Fibroblast of lung (primary cell): ENCODE measurements around the gene CCDC54.

ENCODE experiments used
- CTCF ChIP-seq, 2 donors: IDR thresholded peaks in 1 of 2; conservative IDR thresholded peaks in 1 of 2; 1 replicate in 1 of 2; 2 replicates in 1 of 2; pipeline ENCODE4 v1.5.1; 2011 to 2012; ENCODE audit warnings: low read length in 2 of 2, control low read depth in 1 of 2, inconsistent platforms in 1 of 2, low read depth in 1 of 2, mild to moderate bottlenecking in 1 of 2
- EZH2 ChIP-seq: IDR thresholded peaks from 2 replicates; pipeline ENCODE4 v1.5.1; 2012; ENCODE audit warnings: low read length, control low read depth, mild to moderate bottlenecking; ENCODE audit errors: missing control alignments

GRCh38 chr3:107328069-107328468 lies 49.2 kb upstream of the CCDC54 start:
- TF ChIP-seq CTCF (conservative IDR thresholded peaks at IDR 0.05 in 1 of 2, IDR thresholded peaks at IDR 0.05 in 1 of 2; ENCODE audit: low read depth in 1 of 2, low read length in 2 of 2) = no peak
- no peak for TF ChIP-seq EZH2
